Trophoblast cell (in vitro differentiated cells and primary cell): ENCODE results near the gene FHAD1.

Experiments used
- DNase-seq, 2 donors: peaks; one replicate each; pipeline ENCODE4 v3.0.0-alpha.2; 2016
- H2AFZ ChIP-seq: 2 replicates; pipeline ENCODE4 v1.6.1; 2013; ENCODE audit warnings: low read length, moderate library complexity, mild to moderate bottlenecking; ENCODE audit not compliant: insufficient read depth, poor library complexity
- H2AK5ac ChIP-seq: 2 replicates; pipeline ENCODE4 v1.6.1; 2013; ENCODE audit warnings: mild to moderate bottlenecking, low read length
- H2BK120ac ChIP-seq: 2 replicates; pipeline ENCODE4 v1.6.1; 2013; ENCODE audit warnings: low read length, mild to moderate bottlenecking, moderate library complexity; ENCODE audit not compliant: insufficient read depth, poor library complexity
- H2BK12ac ChIP-seq: 2 replicates; pipeline ENCODE4 v1.6.1; 2013; ENCODE audit warnings: mild to moderate bottlenecking, low read length, moderate library complexity
- H2BK5ac ChIP-seq: 2 replicates; pipeline ENCODE4 v1.6.1; 2013; ENCODE audit warnings: low read length, low read depth, moderate library complexity, mild to moderate bottlenecking; ENCODE audit not compliant: poor library complexity
- H3K14ac ChIP-seq: 2 replicates; pipeline ENCODE4 v1.6.1; 2013; ENCODE audit warnings: mild to moderate bottlenecking, low read length
- H3K18ac ChIP-seq: 2 replicates; pipeline ENCODE4 v1.6.1; 2013; ENCODE audit warnings: mild to moderate bottlenecking, low read length
- H3K23ac ChIP-seq: 2 replicates; pipeline ENCODE4 v1.6.1; 2013; ENCODE audit warnings: low read length
- H3K27ac ChIP-seq: 2 replicates; pipeline ENCODE4 v1.5.1; 2013; ENCODE audit warnings: low read depth, mild to moderate bottlenecking, inconsistent platforms, low read length, moderate library complexity
- H3K27me3 ChIP-seq: 2 replicates; pipeline ENCODE4 v1.6.1; 2013; ENCODE audit warnings: inconsistent platforms, mild to moderate bottlenecking, low read length, moderate library complexity; ENCODE audit not compliant: insufficient read depth
- H3K36me3 ChIP-seq, 2 experiments: 1 replicate in 1 of 2; 2 replicates in 1 of 2; pipeline ENCODE4 v1.6.1; 2013; ENCODE audit warnings: low read length in 2 of 2, mild to moderate bottlenecking in 2 of 2, moderate library complexity in 1 of 2; ENCODE audit not compliant: insufficient read depth in 2 of 2, control insufficient read depth in 1 of 2
- H3K4ac ChIP-seq: 2 replicates; pipeline ENCODE4 v1.6.1; 2013; ENCODE audit warnings: low read depth, mild to moderate bottlenecking, low read length, moderate library complexity
- H3K4me1 ChIP-seq, 2 experiments: 1 replicate in 1 of 2; 2 replicates in 1 of 2; pipeline ENCODE4 v1.6.1; 2013; ENCODE audit warnings: low read length in 2 of 2, mild to moderate bottlenecking in 2 of 2, moderate library complexity in 1 of 2; ENCODE audit not compliant: insufficient read depth in 2 of 2, control insufficient read depth in 1 of 2
- H3K4me2 ChIP-seq: 2 replicates; pipeline ENCODE4 v1.6.1; 2013; ENCODE audit warnings: inconsistent platforms, mild to moderate bottlenecking, low read length, moderate library complexity
- H3K4me3 ChIP-seq: 2 replicates; pipeline ENCODE4 v1.5.1; 2013; ENCODE audit warnings: mild to moderate bottlenecking, low read depth, low read length, inconsistent platforms
- H3K79me1 ChIP-seq: one replicate; pipeline ENCODE4 v1.6.1; 2013; ENCODE audit warnings: low read length
- H3K79me2 ChIP-seq: 2 replicates; pipeline ENCODE4 v1.6.1; 2013; ENCODE audit warnings: low read length, mild to moderate bottlenecking; ENCODE audit not compliant: control insufficient read depth, insufficient read depth, poor library complexity
- H3K9ac ChIP-seq: 2 replicates; pipeline ENCODE4 v1.6.1; 2013; ENCODE audit warnings: mild to moderate bottlenecking, low read length
- H3K9me3 ChIP-seq: 2 replicates; pipeline ENCODE4 v1.6.1; 2013; ENCODE audit warnings: low read depth, mild to moderate bottlenecking, control low read depth, inconsistent platforms, low read length; ENCODE audit not compliant: insufficient read depth
- H4K12ac ChIP-seq: 2 replicates; pipeline ENCODE4 v1.6.1; 2013; ENCODE audit warnings: low read depth, mild to moderate bottlenecking, low read length, moderate library complexity
- H4K8ac ChIP-seq: 2 replicates; pipeline ENCODE4 v1.6.1; 2013; ENCODE audit warnings: low read depth, mild to moderate bottlenecking, low read length, moderate library complexity
- H4K91ac ChIP-seq: one replicate; pipeline ENCODE4 v1.6.1; 2013; ENCODE audit warnings: low read depth, mild to moderate bottlenecking, low read length, moderate library complexity
- WGBS: extraction: QIAGEN DNeasy Blood & Tissue Kit; methylation state at CpG from one replicate; pipeline ENCODE4 v1.1.7; 2013; ENCODE audit warnings: missing lambda C conversion rate; ENCODE audit not compliant: insufficient read length, insufficient coverage; ENCODE audit errors: extremely low coverage; 5-methylcytosine and 5-hydroxymethylcytosine counted together

Gene FHAD1

DNA sequence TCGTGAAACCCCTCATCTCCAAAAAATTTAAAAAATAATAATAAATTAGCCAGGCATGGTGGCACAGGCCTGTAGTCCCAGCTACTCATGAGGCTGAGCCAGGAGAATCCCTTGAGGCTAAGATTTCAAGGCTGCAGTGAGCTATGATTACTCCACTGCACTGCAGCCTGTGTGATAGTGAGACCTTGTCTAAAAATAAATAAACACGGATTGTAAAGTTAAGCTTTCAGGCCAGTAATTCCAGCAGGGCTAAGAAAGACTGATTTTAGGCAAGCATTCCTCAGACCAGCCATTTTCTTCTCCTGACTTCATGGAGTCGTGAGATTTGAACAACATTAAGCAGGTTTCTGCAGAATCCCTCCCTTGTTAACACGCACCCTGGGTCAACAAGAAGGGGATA is 85.5 kb downstream of the FHAD1 start:
- no peaks in the 10 kb centered on the region for H3K27me3 ChIP-seq
- no peak overlapping the region for H3K14ac ChIP-seq
- no peak overlapping the region for H3K9ac ChIP-seq
- no peaks in the 10 kb centered on the region for H3K79me1 ChIP-seq
- H3K23ac ChIP-seq = no peak overlapping the region
- no peak overlapping the region for H2AFZ ChIP-seq
- DNase-seq = no peak
- H2AK5ac ChIP-seq = no peak overlapping the region
- no peak overlapping the region for H3K18ac ChIP-seq
- no peak overlapping the region for H3K4ac ChIP-seq
- H4K91ac ChIP-seq = no peak overlapping the region
- no peaks in the 10 kb centered on the region for H3K4me1 ChIP-seq
- H3K9me3 ChIP-seq = no peaks in the 10 kb centered on the region
- H4K8ac ChIP-seq = no peak overlapping the region
- no peak overlapping the region for H3K4me2 ChIP-seq
- no peak overlapping the region for H3K4me3 ChIP-seq
- no peak overlapping the region for H2BK5ac ChIP-seq
- no peak overlapping the region for H4K12ac ChIP-seq
- no CpG with 5 or more reads among the region's 4 CpGs for WGBS
- H3K27ac ChIP-seq = no peak overlapping the region
- no peaks in the 10 kb centered on the region for H3K36me3 ChIP-seq
- H2BK12ac ChIP-seq = no peak overlapping the region
- H3K79me2 ChIP-seq = no peaks in the 10 kb centered on the region
- no peak overlapping the region for H2BK120ac ChIP-seq

DNA sequence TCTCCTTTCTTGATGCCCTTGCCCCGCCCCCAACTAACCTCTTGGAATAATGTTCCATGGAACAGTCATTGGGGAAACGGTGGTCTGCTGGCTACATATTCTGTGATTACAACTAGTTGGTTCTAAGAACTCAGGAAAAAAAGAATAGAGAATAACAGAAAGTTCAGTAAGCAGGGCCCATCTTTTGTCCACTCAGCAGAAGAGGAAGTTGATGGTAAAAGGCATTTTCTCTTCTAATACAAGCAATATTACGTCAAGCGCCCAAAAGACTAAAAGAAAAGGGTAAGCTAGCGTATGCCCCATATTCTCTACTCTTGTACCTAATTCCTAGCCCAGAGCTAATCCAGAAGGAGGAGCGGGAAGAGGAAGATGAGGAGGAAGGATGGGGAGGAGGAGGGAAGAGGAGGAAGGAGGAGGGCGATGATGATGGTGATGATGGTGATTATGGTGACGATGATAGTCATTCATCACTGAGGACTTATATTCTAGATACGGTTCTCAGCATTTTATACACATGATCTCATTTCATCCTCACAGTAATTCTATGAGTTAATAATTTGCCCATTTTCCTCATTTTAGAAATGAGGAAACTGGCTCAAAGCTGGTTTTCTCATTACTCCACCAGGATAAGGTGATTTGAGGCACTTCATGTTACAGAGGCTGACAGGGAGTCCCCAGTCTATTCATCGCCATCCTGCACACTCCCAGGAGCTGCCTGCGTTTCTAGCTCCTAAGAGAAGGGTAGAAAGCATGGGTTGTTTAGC is 86.1 kb downstream of the FHAD1 start:
- no peak overlapping the region for H3K4me3 ChIP-seq
- no peaks in the 10 kb centered on the region for H3K79me1 ChIP-seq
- H2BK120ac ChIP-seq = no peak overlapping the region
- H3K36me3 ChIP-seq = no peaks in the 10 kb centered on the region
- no peak overlapping the region for H3K23ac ChIP-seq
- no peak overlapping the region for H2AK5ac ChIP-seq
- H3K4me1 ChIP-seq = peaks cover 3 to 4% of the 10 kb centered on the region in 2 experiments
- H2BK12ac ChIP-seq = no peak overlapping the region
- H3K4ac ChIP-seq = no peak overlapping the region
- DNase-seq = no peak
- 100% methylated on average over 2 of the region's 11 CpGs for WGBS
- no peak overlapping the region for H3K9ac ChIP-seq
- no peak overlapping the region for H4K91ac ChIP-seq
- H3K27me3 ChIP-seq = no peaks in the 10 kb centered on the region
- no peak overlapping the region for H4K8ac ChIP-seq
- no peak overlapping the region for H2AFZ ChIP-seq
- peaks cover 2% of the 10 kb centered on the region for H3K9me3 ChIP-seq
- no peak overlapping the region for H3K27ac ChIP-seq
- H3K14ac ChIP-seq = no peak overlapping the region
- no peak overlapping the region for H2BK5ac ChIP-seq
- H3K79me2 ChIP-seq = no peaks in the 10 kb centered on the region
- H3K4me2 ChIP-seq = no peak overlapping the region
- H4K12ac ChIP-seq = no peak overlapping the region
- H3K18ac ChIP-seq = no peak overlapping the region

DNA sequence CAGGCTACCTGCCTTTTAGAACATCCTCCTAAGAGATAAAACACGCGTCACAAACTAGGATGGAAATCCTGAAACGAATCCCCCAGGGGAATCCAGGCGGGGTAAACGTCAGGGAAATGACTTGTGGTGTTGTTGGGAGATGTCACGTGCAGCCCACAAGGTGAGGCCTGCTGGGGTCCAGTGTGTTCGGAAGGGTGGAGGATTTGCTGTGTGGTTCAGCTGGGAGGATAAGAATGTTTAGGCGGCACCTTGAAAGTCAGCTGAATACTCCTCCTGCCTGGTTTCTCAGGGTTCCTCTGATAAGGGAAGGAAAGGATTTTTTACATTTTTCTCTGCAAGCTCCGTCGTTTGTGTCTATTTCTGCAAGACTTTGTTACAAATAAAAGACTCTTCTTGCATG is 88.0 kb downstream of the FHAD1 start:
- Histone ChIP-seq H2BK12ac (no peak overlapping the region), H2BK5ac (no peak overlapping the region)

DNA sequence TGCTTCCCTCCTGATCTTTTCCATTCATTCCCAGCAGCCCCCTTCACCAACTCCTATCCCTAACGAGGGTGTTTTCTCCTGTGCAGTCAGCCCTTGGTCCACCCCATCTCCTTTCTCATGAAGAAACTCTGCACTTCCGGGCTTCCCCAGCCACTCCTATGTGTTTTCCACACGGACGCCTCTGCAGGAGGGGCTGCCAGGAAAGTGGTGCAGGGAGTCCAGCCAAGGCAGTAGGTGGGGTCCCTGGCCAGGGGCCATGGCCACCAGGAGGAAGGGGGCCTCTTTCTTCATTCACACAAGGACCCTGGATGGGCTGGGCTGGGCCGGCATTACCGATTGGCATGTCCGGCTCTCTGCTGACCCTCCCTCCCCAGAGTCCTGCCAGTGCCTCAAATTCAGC is 89.8 kb downstream of the FHAD1 start:
- Histone ChIP-seq H3K4me1 (peaks cover 3 to 5% of the 10 kb centered on the region in 2 experiments), H3K79me2 (no peaks in the 10 kb centered on the region), H3K27me3 (no peaks in the 10 kb centered on the region), H3K4ac (no peak overlapping the region), H3K9me3 (peaks cover 2% of the 10 kb centered on the region), H3K27ac (no peak overlapping the region), H2BK12ac (no peak overlapping the region), H2BK120ac (no peak overlapping the region), H2AK5ac (no peak overlapping the region), H3K18ac (no peak overlapping the region), H3K79me1 (no peaks in the 10 kb centered on the region), H3K14ac (no peak overlapping the region), H3K9ac (no peak overlapping the region), H4K12ac (no peak overlapping the region), H2BK5ac (no peak overlapping the region), H3K4me2 (no peak overlapping the region), H2AFZ (no peak overlapping the region), H3K4me3 (no peak overlapping the region), H3K36me3 (no peaks in the 10 kb centered on the region), H4K8ac (no peak overlapping the region), H3K23ac (no peak overlapping the region), H4K91ac (no peak overlapping the region)
- DNase-seq = no peak
- WGBS = no CpG with 5 or more reads among the region's 7 CpGs

More for the DNA sequence above, 88.0 kb downstream of the FHAD1 start:
- DNase-seq = peak; percentile 41 to 59
- Histone ChIP-seq H3K9ac (no peak overlapping the region), H3K79me1 (no peaks in the 10 kb centered on the region), H3K4me1 (peaks cover 3 to 5% of the 10 kb centered on the region in 2 experiments), H3K23ac (no peak overlapping the region), H2AFZ (no peak overlapping the region), H3K27ac (no peak overlapping the region), H3K79me2 (no peaks in the 10 kb centered on the region), H4K91ac (no peak overlapping the region), H2AK5ac (no peak overlapping the region), H3K4ac (no peak overlapping the region), H2BK120ac (no peak overlapping the region), H4K8ac (no peak overlapping the region), H3K18ac (no peak overlapping the region), H4K12ac (no peak overlapping the region), H3K27me3 (no peaks in the 10 kb centered on the region), H3K14ac (no peak overlapping the region), H3K9me3 (peaks cover 2% of the 10 kb centered on the region), H3K4me3 (no peak overlapping the region), H3K4me2 (no peak overlapping the region), H3K36me3 (no peaks in the 10 kb centered on the region)
- no CpG with 5 or more reads among the region's 10 CpGs for WGBS
